Activated CD4-positive, alpha-beta T cell treated with anti-CD3 and anti-CD28 coated beads, Interleukin-2, amount 10 ng/mL, durations not matched to agents 24 days and 14 days (primary cell): ENCODE data around the gene CD200R1. TPM values are rescaled to one million over a fixed set of nuclear protein-coding genes. Genes with fewer than 3 reads are reported as not detected.
"Not testable (repeated sequence)": the region's sequence is repeated elsewhere in the genome, so short reads cannot be mapped to it uniquely, and the experiment has no call there.

Experiments used
- DNase-seq: peaks from one replicate; pipeline ENCODE4 v3.0.0; 2022
- H3K27ac Mint-ChIP-seq: one replicate; pipeline ENCODE4 v1.8.0; 2022; ENCODE audit warnings: mild to moderate bottlenecking, mixed read lengths
- H3K27me3 Mint-ChIP-seq: one replicate; pipeline ENCODE4 v1.8.0; 2022; ENCODE audit warnings: mixed read lengths
- H3K36me3 Mint-ChIP-seq: one replicate; pipeline ENCODE4 v1.8.0; 2022; ENCODE audit warnings: low read depth, mild to moderate bottlenecking, mixed read lengths
- H3K4me1 Mint-ChIP-seq: one replicate; pipeline ENCODE4 v1.8.0; 2021; ENCODE audit warnings: mixed read lengths
- H3K4me3 Mint-ChIP-seq: one replicate; pipeline ENCODE4 v1.8.0; 2022; ENCODE audit warnings: mild to moderate bottlenecking, moderate library complexity, mixed read lengths
- H3K9me3 Mint-ChIP-seq: one replicate; pipeline ENCODE4 v1.8.0; 2021; ENCODE audit warnings: mixed read lengths
- intact Hi-C: fragments of 100-400 bp; cut with micrococcal nuclease; formaldehyde crosslinking; loops from one replicate; pipeline ENCODE4 v1.15.1; 2023
- total RNA-seq: library from RNA; stranded (reverse); gene quantifications from 2 replicates; pipeline ENCODE4 v1.2.3, GENCODE V29; 2022

Gene CD200R1
- total RNA-seq, 1 donor from 2014 or later = 3.8 TPM

GRCh38 chr3:112966633-112967032, 8.3 kb downstream of the CD200R1 start:
- Mint-ChIP-seq H3K27ac (no peak overlapping the region), H3K4me3 (no peak overlapping the region), H3K27me3 (no peaks in the 10 kb centered on the region), H3K9me3 (peaks cover 24% of the 10 kb centered on the region), H3K36me3 (peaks cover 38% of the 10 kb centered on the region), H3K4me1 (peaks cover 24% of the 10 kb centered on the region)
- intact Hi-C loops = no loop called here
- DNase-seq = no peak

GRCh38 chr3:112965656-112966055, 9.2 kb downstream of the CD200R1 start:
- DNase-seq = no peak
- Mint-ChIP-seq H3K4me1 (peaks cover 17% of the 10 kb centered on the region), H3K27me3 (no peaks in the 10 kb centered on the region), H3K36me3 (peaks cover 40% of the 10 kb centered on the region), H3K27ac (no peak overlapping the region), H3K4me3 (no peak overlapping the region), H3K9me3 (peaks cover 24% of the 10 kb centered on the region)
- intact Hi-C loops = no loop called here

- Mint-ChIP-seq H3K4me3 (no peak overlapping the region), H3K27ac (no peak overlapping the region), H3K9me3 (peaks cover 24% of the 10 kb centered on the region), H3K36me3 (peaks cover 40% of the 10 kb centered on the region), H3K4me1 (peaks cover 21% of the 10 kb centered on the region), H3K27me3 (no peaks in the 10 kb centered on the region)
- intact Hi-C loops = no loop called here
- no peak for DNase-seq
Observed at GRCh38 chr3:112963683-112964082, 11.2 kb downstream of the CD200R1 start.

GRCh38 chr3:112958811-112959560, 15.9 kb downstream of the CD200R1 start:
- Mint-ChIP-seq H3K4me1 (peaks cover 15% of the 10 kb centered on the region), H3K27me3 (no peaks in the 10 kb centered on the region), H3K27ac (peak overlapping the region; percentile 50), H3K36me3 (peaks cover 38% of the 10 kb centered on the region), H3K9me3 (peaks cover 17% of the 10 kb centered on the region), H3K4me3 (peak overlapping the region; percentile 61)
- intact Hi-C loops = loop anchor here (1.0 to 5.0 kb wide), 3 partner anchors 14 to 282 kb away; no protein-coding TSS in a partner anchor
- DNase-seq = no peak

GRCh38 chr3:112956351-112956750, 18.6 kb downstream of the CD200R1 start:
- intact Hi-C loops = loop anchor here (5.0 kb wide), 1 partner anchor 279 kb away; no protein-coding TSS in a partner anchor
- DNase-seq = no peak
- peaks cover 17% of the 10 kb centered on the region for H3K36me3 Mint-ChIP-seq
- peaks cover 8% of the 10 kb centered on the region for H3K9me3 Mint-ChIP-seq
- no peaks in the 10 kb centered on the region for H3K27me3 Mint-ChIP-seq
- H3K27ac Mint-ChIP-seq = no peak overlapping the region
- no peak overlapping the region for H3K4me3 Mint-ChIP-seq
- peaks cover 15% of the 10 kb centered on the region for H3K4me1 Mint-ChIP-seq

- Mint-ChIP-seq H3K4me3 (no peak overlapping the region), H3K9me3 (no peaks in the 10 kb centered on the region), H3K27ac (no peak overlapping the region), H3K4me1 (no peaks in the 10 kb centered on the region), H3K27me3 (no peaks in the 10 kb centered on the region), H3K36me3 (peaks cover 14% of the 10 kb centered on the region)
- no peak for DNase-seq
- intact Hi-C loops = no loop called here
Observed at GRCh38 chr3:112948346-112948838, 26.5 kb downstream of the CD200R1 start.

- DNase-seq = no peak
- intact Hi-C loops = no loop called here
- H3K27me3 Mint-ChIP-seq = no peaks in the 10 kb centered on the region
- no peak overlapping the region for H3K27ac Mint-ChIP-seq
- H3K4me1 Mint-ChIP-seq = peaks cover 4% of the 10 kb centered on the region
- H3K36me3 Mint-ChIP-seq = peaks cover 25% of the 10 kb centered on the region
- peaks cover 14% of the 10 kb centered on the region for H3K9me3 Mint-ChIP-seq
- no peak overlapping the region for H3K4me3 Mint-ChIP-seq
Observed at GRCh38 chr3:112931736-112932521, 43.0 kb downstream of the CD200R1 start.

GRCh38 chr3:112930771-112931170, 44.1 kb downstream of the CD200R1 start:
- H3K27ac Mint-ChIP-seq = no peak overlapping the region
- peaks cover 4% of the 10 kb centered on the region for H3K4me1 Mint-ChIP-seq
- no peak for DNase-seq
- peaks cover 5% of the 10 kb centered on the region for H3K9me3 Mint-ChIP-seq
- H3K36me3 Mint-ChIP-seq = peaks cover 19% of the 10 kb centered on the region
- H3K27me3 Mint-ChIP-seq = no peaks in the 10 kb centered on the region
- intact Hi-C loops = no loop called here
- H3K4me3 Mint-ChIP-seq = no peak overlapping the region

GRCh38 chr3:112925969-112926368, 48.9 kb downstream of the CD200R1 start:
- no peaks in the 10 kb centered on the region for H3K9me3 Mint-ChIP-seq
- no peaks in the 10 kb centered on the region for H3K4me1 Mint-ChIP-seq
- intact Hi-C loops = no loop called here
- peaks cover 25% of the 10 kb centered on the region for H3K36me3 Mint-ChIP-seq
- no peak overlapping the region for H3K4me3 Mint-ChIP-seq
- DNase-seq = no peak
- H3K27ac Mint-ChIP-seq = no peak overlapping the region
- H3K27me3 Mint-ChIP-seq = no peaks in the 10 kb centered on the region

- H3K27ac Mint-ChIP-seq = no peak overlapping the region
Observed at GRCh38 chr3:112925560-112925959, 49.3 kb downstream of the CD200R1 start.

GRCh38 chr3:112919541-112919940, 55.4 kb downstream of the CD200R1 start:
- H3K4me1 Mint-ChIP-seq, intact Hi-C loops, H3K27me3 Mint-ChIP-seq, DNase-seq, H3K4me3 Mint-ChIP-seq, H3K27ac Mint-ChIP-seq: not testable (repeated sequence)
- H3K9me3 Mint-ChIP-seq = peaks cover 31% of the 10 kb centered on the region
- peaks cover 39% of the 10 kb centered on the region for H3K36me3 Mint-ChIP-seq

More at GRCh38 chr3:112925560-112925959, 49.3 kb downstream of the CD200R1 start:
- Mint-ChIP-seq H3K27me3 (no peaks in the 10 kb centered on the region), H3K9me3 (no peaks in the 10 kb centered on the region), H3K4me1 (no peaks in the 10 kb centered on the region), H3K4me3 (no peak overlapping the region), H3K36me3 (peaks cover 25% of the 10 kb centered on the region)
- DNase-seq = no peak
- intact Hi-C loops = no loop called here

GRCh38 chr3:112908252-112908651, 66.7 kb downstream of the CD200R1 start:
- DNase-seq = no peak
- Mint-ChIP-seq H3K4me3 (no peak overlapping the region), H3K27ac (no peak overlapping the region), H3K9me3 (peaks cover 14% of the 10 kb centered on the region), H3K36me3 (peaks cover 8% of the 10 kb centered on the region), H3K4me1 (peaks cover 6% of the 10 kb centered on the region), H3K27me3 (no peaks in the 10 kb centered on the region)
- intact Hi-C loops = no loop called here

- no peaks in the 10 kb centered on the region for H3K27me3 Mint-ChIP-seq
- H3K4me1 Mint-ChIP-seq = peaks cover 6% of the 10 kb centered on the region
- H3K36me3 Mint-ChIP-seq = peaks cover 1% of the 10 kb centered on the region
- H3K9me3 Mint-ChIP-seq = peaks cover 12% of the 10 kb centered on the region
- H3K4me3 Mint-ChIP-seq = no peak overlapping the region
- no peak overlapping the region for H3K27ac Mint-ChIP-seq
- intact Hi-C loops = no loop called here
- DNase-seq = no peak
Observed at GRCh38 chr3:112904786-112905185, 70.1 kb downstream of the CD200R1 start.

- H3K27ac Mint-ChIP-seq = no peak overlapping the region
- peaks cover 1% of the 10 kb centered on the region for H3K36me3 Mint-ChIP-seq
- no peak overlapping the region for H3K4me3 Mint-ChIP-seq
- peaks cover 12% of the 10 kb centered on the region for H3K9me3 Mint-ChIP-seq
- no peaks in the 10 kb centered on the region for H3K27me3 Mint-ChIP-seq
- no peak for DNase-seq
- intact Hi-C loops = no loop called here
- H3K4me1 Mint-ChIP-seq = no peaks in the 10 kb centered on the region
Observed at GRCh38 chr3:112900113-112900512, 74.8 kb downstream of the CD200R1 start.
